Hematopoietic multipotent progenitor cell treated with erythropoietin and hydrocortisone succinate and interleukin-3 and kit ligand, for 8 days (in vitro differentiated cells): Measurements from ENCODE around the gene KAZN.

ENCODE experiments used
- DNase-seq: peaks from one replicate; pipeline ENCODE4 v3.0.0-alpha.2; 2015

Gene KAZN

DNA sequence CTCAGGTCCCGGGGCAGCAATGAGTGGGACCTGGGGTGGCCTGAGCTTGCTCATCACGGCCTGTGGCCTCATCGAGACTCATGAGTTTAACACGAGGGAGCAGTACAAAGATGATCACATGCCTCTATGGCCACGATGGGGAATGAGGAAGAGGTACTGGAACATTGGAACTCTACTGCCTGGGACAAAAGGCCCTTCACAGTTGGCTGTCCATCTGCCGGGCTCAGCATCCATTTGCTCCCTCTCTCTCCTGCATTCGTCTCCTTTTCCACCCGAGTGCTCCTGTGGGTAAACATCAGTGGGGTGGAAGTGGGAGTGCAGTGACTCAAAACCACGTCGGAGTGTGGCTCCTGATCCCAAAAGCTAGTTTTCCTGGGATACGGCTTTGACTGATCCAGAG, 124.9 kb downstream of the KAZN start:
- no peak for DNase-seq

DNA sequence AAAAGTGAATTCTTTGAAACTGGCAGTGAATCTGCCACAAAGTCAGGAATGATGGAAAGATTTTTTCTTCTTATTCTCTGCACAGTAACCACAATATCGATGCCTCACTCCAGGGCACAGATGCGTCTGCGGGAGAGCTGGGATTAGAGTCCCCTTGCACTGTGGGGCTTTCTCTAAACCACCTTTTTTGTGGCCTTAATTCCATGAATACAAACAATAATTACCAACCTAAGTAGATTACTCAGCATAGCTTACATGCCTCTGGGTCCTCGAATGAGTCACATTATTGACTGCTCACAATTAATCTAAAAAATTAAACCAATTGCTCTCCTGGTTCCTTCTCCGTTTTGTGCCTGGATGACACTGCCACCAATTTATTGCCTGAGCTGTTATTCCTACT, 125.8 kb downstream of the KAZN start:
- no peak for DNase-seq

DNA sequence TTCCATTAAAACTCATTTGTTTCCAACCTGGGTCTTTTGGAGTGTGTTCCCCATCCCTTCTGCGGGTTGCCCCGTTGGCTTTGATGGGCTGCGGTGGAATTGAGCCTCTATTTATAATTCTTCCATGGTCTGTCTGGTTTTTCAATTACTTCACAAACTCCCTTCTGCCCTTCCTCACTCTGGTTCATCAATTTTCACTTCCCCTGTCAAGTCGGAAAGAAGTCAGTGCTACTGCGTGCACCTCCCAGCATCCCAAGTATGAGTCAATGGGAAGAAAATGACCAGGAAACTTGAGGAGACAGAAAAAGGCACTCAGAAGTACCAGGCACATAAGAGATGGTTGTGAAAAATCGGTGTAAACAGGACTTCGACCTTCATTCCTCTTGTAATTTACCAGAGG, 126.2 kb downstream of the KAZN start:
- no peak for DNase-seq

GRCh38 chr1:14725238-14725637, 126.8 kb downstream of the KAZN start:
- DNase-seq, result no peak

- DNase-seq, result no peak
Measured at GRCh38 chr1:14725695-14726094, 127.2 kb downstream of the KAZN start.

- no peak for DNase-seq
Measured at GRCh38 chr1:14726606-14727005, 128.1 kb downstream of the KAZN start.

GRCh38 chr1:14728516-14728915, 130.0 kb downstream of the KAZN start:
- no peak for DNase-seq

DNA sequence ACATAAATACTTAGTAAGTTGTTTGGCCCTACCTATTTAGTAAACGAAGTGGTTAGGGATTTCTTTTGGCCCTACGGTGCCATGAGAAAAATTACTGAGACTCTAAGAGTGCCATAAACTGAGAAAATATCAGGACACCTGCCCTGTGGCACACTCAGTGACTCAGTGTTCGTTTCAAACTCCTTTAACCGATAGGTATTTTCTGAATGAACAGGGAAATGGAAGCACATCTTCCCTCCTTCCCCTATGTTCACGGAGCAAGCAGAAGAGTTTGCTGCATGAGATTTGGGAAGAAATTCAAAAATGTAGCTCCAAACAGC, 134.2 kb downstream of the KAZN start:
- DNase-seq, result no peak

DNA sequence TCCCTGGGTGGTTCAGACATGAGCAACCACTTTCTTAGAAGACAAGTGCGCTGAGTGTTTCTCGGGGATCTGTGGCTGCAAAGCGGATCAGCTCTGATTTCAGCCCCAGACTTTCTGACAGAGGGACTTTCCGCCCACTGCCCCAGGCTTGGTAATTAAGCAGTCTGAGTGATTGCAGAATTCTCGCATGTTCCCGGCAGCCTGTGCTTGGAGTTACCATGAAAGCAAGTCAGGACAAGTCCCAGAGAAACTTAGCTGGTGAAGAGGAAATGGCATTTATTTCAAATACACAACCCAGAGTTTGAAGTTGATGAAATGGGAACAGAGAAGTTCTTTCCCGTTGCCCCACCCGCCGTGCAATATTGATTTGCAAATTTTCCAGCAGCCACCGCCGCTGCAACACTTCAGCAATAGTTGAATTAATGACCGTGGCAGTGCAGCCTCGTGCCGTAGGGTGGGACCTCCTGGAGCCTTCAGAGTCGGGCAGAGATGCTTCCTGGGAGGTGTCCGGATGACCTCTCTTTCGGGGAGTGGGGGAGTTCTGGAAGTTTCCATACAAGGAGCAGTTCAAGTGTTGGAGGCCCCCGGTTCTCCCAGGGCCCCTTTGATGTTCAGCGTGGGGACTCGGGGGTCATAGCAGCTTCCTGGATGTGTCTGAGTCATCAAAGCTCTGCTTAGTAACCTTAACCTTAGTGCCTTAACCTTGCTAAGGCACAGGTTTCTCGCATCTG, 134.7 kb downstream of the KAZN start:
- no peak for DNase-seq

DNA sequence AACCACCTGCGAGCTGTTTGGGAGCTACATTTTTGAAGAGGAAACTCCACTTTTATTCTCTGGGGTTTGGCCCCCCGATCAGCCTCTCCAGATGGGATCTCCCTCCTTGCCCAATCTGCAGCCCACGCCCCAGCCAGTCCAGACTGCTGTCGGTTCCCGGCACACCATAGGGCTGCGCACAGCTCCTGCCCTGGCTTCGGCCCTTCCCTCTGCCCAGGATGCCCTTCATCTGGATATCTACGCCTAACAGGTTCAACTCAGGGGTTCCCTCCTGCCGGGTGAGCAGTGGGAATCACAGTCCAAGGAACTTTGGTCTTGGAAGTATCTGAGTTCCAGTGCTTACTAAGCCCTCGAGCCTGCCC, 135.3 kb downstream of the KAZN start:
- DNase-seq, result no peak

- no peak for DNase-seq
Measured at GRCh38 chr1:14735841-14736240, 137.4 kb downstream of the KAZN start.

- peak; percentile 33 for DNase-seq
Measured at GRCh38 chr1:14737561-14738094, 139.1 kb downstream of the KAZN start.

DNA sequence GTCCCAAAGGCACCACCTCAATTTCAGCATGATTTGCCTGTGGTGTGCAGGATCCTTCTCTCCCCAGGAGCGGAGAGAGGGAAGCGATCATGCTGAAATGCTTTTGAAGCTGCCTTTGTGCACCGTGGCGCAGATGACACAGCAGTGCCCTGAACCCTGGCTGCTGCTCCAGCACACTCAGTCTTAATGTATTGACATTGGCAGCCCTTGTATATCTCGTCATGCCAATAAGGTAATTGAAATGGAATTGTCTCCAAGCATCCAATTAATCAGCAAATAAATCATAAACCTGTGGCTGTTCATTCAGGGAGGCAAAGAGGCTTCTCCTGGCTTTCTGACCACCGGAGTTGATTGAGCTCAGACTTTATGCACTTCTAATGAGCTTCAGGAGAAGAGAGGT, 139.8 kb downstream of the KAZN start:
- no peak for DNase-seq

DNA sequence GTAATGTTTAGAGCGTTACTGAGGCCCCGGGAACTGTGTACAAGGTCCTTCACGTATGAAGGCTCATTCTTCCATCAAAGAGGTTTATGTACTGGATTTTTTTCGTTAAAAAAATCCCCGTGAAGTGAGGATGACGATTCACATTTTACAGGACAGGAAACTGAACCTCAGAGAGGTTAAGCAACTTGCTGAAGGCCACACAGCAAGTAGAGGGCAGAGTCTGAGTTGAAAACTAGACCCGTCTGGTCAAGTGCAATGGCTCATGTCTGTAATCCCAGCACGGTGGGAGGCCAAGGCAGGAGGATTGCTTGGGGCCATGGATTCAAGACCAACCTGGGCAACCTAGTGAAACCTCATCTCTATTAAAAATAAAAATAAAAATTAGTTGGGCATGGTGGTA, 140.2 kb downstream of the KAZN start:
- DNase-seq, result no peak

DNA sequence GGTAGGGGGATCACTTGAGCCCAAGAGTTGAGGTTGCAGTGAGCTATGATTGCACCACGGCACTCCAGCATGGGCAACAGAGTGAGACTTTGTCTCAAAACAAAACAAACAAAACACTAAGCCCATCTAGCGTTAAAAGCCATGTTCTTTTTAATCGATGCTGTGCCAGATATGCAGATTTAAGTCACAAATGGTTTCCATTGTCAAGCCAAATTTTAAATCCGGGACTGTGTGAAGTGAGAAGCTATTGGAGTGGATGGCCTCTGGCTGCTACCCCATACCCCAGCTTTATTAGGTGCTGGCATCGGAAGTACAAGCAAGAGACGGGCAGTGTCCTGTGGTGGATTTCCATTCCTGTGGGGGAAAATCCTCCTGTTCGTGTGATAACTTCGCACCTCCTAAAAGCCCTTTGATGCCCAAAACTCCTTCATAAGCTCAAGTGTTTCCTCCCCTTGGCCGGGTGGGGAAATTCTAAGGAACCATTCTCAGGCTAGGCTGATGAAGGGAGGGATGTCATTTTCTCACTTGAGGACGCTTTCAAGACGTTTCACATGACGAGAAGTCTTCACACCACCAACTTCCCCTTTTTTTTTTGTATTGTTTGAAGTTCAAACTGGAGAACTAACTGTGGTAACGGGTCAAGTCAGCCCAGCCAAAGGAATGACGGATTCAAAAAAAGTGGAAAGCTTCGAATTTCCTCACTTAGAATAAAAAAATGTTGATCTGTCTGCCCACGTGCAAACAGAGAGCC, 140.8 kb downstream of the KAZN start:
- no peak for DNase-seq

DNA sequence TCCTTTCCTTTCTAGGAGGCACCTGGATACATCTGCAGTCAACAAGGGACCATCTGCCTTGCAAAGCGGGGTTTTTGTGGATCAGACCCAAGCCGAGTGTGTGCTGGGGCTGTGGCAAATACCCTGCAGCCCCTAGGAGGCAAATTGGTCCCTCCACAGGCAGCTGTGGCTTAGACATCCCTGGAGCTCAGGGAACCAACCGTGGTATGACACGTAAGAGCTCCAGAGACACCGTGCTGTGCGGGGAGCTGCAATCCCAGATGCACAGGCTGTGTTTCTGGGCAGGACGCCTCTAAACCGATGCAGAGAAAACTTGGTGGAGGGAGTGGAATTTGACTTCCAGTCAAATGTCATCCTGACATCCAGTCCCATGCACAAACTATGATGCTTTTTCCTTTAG, 141.5 kb downstream of the KAZN start:
- DNase-seq, result no peak

DNA sequence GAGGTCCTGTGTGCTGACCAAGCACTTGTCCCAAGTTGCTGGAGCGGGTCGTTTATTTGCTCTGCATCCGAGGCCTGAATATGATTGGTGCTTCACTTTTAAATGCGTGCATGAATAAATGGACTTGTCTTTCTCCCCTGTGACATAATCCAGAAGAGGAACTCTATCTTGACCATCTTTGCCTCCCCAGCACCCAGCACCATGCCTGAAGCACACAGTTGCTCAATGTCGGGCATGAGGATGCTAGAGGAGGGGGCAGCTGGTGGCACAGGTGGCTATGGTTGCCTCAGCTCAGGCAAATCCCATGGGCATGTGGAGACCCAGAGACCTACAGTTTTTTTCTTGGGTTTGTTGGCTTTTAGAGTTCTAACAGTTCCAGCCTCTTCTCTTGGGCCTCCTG, 142.6 kb downstream of the KAZN start:
- no peak for DNase-seq

DNA sequence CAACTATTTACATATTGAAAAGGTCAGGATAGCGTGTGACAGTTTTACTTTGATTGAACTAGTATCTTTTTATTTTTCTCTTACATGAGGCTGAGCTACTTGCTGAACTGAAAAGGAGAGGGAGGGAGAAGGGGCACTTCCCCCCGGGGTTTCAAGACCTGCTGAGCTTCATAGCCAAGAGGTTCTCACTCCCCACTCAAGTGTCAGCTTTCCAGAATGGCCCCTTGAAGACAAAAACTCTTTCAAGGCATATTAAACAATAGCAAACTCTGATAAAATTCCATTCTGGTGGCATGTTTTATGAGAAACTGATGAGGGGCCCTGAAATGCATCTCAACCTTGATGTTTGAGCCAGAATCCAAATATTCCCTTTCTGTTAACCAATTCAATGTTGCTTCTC, 143.0 kb downstream of the KAZN start:
- no peak for DNase-seq

DNA sequence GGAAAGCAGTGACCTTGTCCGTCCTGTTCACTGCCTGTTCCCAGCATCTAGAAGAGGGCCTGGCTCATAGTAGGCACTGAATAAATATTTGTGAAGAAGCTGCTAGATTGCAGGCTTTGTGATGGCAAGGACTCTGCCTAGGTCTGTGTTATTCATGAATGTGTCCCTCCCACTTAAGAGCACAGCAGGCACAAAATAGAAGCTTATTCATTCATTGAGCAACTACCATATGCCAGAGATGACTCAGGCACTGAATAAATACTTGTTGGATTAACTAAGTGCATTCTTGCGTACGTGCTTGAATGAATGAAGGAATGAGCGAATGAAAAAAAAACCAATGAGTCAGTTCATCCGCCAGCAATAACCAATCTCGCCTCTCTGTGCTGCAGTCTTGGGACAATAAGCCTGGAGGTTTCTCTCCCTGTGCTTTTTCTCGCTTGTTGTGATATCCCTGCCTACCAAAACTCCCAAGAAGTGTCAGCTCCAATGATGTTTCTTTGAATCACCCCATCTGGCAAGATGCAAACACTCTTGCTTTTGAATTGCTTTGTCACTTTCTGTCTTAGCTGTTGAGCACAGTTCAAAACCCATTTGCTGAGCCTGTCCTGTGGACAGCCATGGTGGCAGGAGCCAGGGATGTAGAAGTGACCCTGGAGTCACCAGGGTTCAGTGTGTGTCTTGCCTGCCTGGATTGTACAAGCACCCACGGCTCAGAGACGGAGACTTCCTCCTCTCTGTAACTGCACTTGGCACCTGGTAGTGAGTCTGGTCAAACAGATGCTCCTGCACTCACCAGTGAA, 143.9 kb downstream of the KAZN start:
- no peak for DNase-seq

GRCh38 chr1:14743368-14743767, 144.9 kb downstream of the KAZN start:
- DNase-seq, result no peak

DNA sequence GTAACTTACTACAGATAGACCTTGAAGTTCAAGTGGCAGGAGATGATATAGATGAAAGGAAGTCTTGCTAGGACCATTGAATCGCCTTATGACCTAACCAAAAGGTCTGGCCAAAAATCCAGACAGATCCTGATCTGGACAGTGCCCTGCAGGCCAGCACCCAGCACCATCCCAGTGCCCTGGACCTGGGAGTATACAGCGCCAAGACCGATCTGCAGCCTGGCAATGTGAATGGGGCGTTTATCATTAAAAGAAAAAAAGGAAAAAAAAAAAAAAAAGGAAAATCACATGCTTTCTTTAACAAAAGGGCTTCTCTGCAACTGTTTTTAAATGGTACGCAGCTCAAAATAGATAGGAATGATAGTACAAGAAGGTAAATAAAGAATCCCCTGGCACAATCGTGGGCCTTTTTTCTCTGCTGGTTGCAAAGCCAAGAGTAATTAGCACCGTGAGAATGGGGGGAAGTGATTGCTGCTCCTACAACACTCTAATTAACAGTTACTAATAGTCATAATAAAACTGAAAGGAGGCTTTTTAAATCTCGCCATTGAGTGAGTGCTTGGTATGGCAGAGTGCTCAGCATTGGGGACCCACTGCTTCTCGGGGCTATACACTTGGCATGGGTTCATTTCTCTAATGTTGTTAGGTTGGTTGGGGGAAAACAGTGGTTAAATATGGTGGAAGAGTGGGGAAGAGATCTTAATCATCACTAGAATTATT, 146.7 kb downstream of the KAZN start:
- no peak for DNase-seq

- no peak for DNase-seq
Measured at GRCh38 chr1:14745789-14746188, 147.3 kb downstream of the KAZN start.

DNA sequence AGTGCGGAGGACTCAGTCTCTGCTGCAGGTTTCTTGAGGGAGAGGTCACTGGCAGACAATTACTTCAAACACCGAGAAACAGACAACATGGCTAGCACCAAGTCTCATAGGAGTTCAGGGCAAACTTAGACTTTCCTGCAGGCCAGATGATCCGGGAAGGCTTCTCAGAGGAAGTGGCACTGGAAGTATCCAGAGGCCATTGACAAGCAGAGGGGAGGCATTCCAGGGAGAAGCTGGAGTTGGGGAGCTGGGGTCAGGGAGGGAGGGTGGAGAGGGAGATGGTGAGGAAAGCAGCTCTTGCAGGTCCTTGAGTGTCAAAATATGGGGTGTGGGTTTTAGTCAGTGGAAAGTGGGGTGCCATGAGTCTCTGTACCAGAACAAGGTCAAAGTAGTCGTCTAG, 147.9 kb downstream of the KAZN start:
- DNase-seq, result no peak
